CD14-positive monocyte (primary cell): ENCODE results near the gene PSTPIP1. TPM values are rescaled to one million over a fixed set of nuclear protein-coding genes. Genes with fewer than 3 reads are reported as not detected.

Source experiments
- DNase-seq, 3 donors: peaks; one replicate each; pipeline ENCODE4 v3.0.0-alpha.2; 2011 to 2022
- H2AFZ ChIP-seq: 2 replicates; pipeline ENCODE4 v1.6.0; 2012; ENCODE audit warnings: mild to moderate bottlenecking, low read depth, low read length, inconsistent platforms; ENCODE audit not compliant: insufficient read depth, poor library complexity, severe bottlenecking
- H3K27ac ChIP-seq, 2 donors: 1 replicate in 1 of 2; 2 replicates in 1 of 2; pipeline ENCODE4 v1.5.1; 2012 to 2013; ENCODE audit warnings: low read length in 2 of 2, control low read depth in 1 of 2, inconsistent platforms in 1 of 2, low read depth in 1 of 2, mild to moderate bottlenecking in 1 of 2
- H3K27me3 ChIP-seq, 2 donors: one replicate each; pipeline versions ENCODE4 v1.6.0 to v1.6.1; 2011 to 2013; ENCODE audit warnings: low read length in 2 of 2; ENCODE audit not compliant: control insufficient read depth in 2 of 2, insufficient read depth in 2 of 2
- H3K36me3 ChIP-seq, 2 donors: replicated peaks in 1 of 2; 1 replicate in 1 of 2; 2 replicates in 1 of 2; pipeline versions ENCODE4 v1.5.1 to v1.6.1; 2012 to 2013; ENCODE audit warnings: low read length in 2 of 2, control low read depth in 1 of 2, inconsistent platforms in 1 of 2, mild to moderate bottlenecking in 1 of 2; ENCODE audit not compliant: insufficient read depth in 2 of 2, control insufficient read depth in 1 of 2
- H3K4me1 ChIP-seq, 2 donors: 1 replicate in 1 of 2; 2 replicates in 1 of 2; pipeline versions ENCODE4 v1.5.1 to v1.6.1; 2012 to 2013; ENCODE audit warnings: low read length in 2 of 2, control low read depth in 1 of 2, inconsistent platforms in 1 of 2, mild to moderate bottlenecking in 1 of 2, moderate library complexity in 1 of 2; ENCODE audit not compliant: insufficient read depth in 2 of 2, control insufficient read depth in 1 of 2
- H3K4me2 ChIP-seq: replicated peaks from 2 replicates; pipeline ENCODE3; 2012; ENCODE audit warnings: low read length, moderate library complexity, mild to moderate bottlenecking; ENCODE audit not compliant: poor library complexity, severe bottlenecking; ENCODE audit errors: extremely low read depth
- H3K4me3 ChIP-seq, 3 experiments: fragments of 200-600 bp in 1 of 3; sonication (generic) in 1 of 3; replicated peaks in 1 of 3; 1 replicate in 2 of 3; 2 replicates in 1 of 3; pipeline ENCODE4 v1.5.1; 2011 to 2013; ENCODE audit warnings: low read length in 3 of 3, mild to moderate bottlenecking in 3 of 3, control low read depth in 2 of 3, low read depth in 2 of 3, inconsistent platforms in 1 of 3, moderate library complexity in 1 of 3
- H3K79me2 ChIP-seq: 2 replicates; pipeline ENCODE4 v1.6.0; 2012; ENCODE audit warnings: mild to moderate bottlenecking, control low read depth, inconsistent platforms, low read length, moderate library complexity; ENCODE audit not compliant: insufficient read depth
- H3K9ac ChIP-seq: 2 replicates; pipeline ENCODE4 v1.6.0; 2017; ENCODE audit warnings: low read length, mild to moderate bottlenecking; ENCODE audit not compliant: insufficient read depth, poor library complexity, severe bottlenecking
- H3K9me3 ChIP-seq, 2 donors: replicated peaks in 1 of 2; 1 replicate in 1 of 2; 2 replicates in 1 of 2; pipeline versions ENCODE4 v1.5.1 to v1.6.1; 2012 to 2013; ENCODE audit warnings: low read length in 2 of 2, control low read depth in 1 of 2; ENCODE audit not compliant: control insufficient read depth in 1 of 2, insufficient read depth in 1 of 2
- H4K20me1 ChIP-seq: 2 replicates; pipeline ENCODE4 v1.6.0; 2012; ENCODE audit warnings: mild to moderate bottlenecking, low read length, control low read depth, moderate library complexity; ENCODE audit not compliant: insufficient read depth
- H3K27ac Mint-ChIP-seq, 7 donors: one replicate each; pipeline ENCODE4 v1.8.0; 2020; ENCODE audit warnings: mild to moderate bottlenecking in 7 of 7, mixed read lengths in 7 of 7, moderate library complexity in 6 of 7, inconsistent platforms in 2 of 7
- H3K27me3 Mint-ChIP-seq, 3 donors: one replicate each; pipeline ENCODE4 v1.8.0; 2021 to 2022; ENCODE audit warnings: low read depth in 3 of 3, mild to moderate bottlenecking in 3 of 3, mixed read lengths in 3 of 3, moderate library complexity in 3 of 3, inconsistent platforms in 1 of 3
- H3K36me3 Mint-ChIP-seq, 2 donors: one replicate each; pipeline ENCODE4 v1.8.0; 2020; ENCODE audit warnings: mixed read lengths in 2 of 2, inconsistent platforms in 1 of 2, mild to moderate bottlenecking in 1 of 2
- H3K4me1 Mint-ChIP-seq: one replicate; pipeline ENCODE4 v1.8.0; 2020; ENCODE audit warnings: mild to moderate bottlenecking, mixed read lengths
- H3K4me3 Mint-ChIP-seq, 2 donors: one replicate each; pipeline ENCODE4 v1.8.0; 2020; ENCODE audit warnings: mild to moderate bottlenecking in 2 of 2, mixed read lengths in 2 of 2, moderate library complexity in 1 of 2
- H3K9me3 Mint-ChIP-seq, 7 donors: one replicate each; pipeline ENCODE4 v1.8.0; 2020 to 2022; ENCODE audit warnings: mixed read lengths in 7 of 7, mild to moderate bottlenecking in 6 of 7, moderate library complexity in 6 of 7, inconsistent platforms in 2 of 7
- CTCF ChIP-seq: fragments of 200-600 bp; IDR thresholded peaks from one replicate; pipeline ENCODE4 v1.8.0; 2022; ENCODE audit warnings: antibody characterized with exemption, mild to moderate bottlenecking
- WGBS: methylation state at CpG from one replicate; pipeline ENCODE4 v1.1.5; 2013; ENCODE audit warnings: missing lambda C conversion rate; ENCODE audit not compliant: insufficient coverage; 5-methylcytosine and 5-hydroxymethylcytosine counted together
- intact Hi-C, 2 donors: fragments of 100-400 bp; cut with micrococcal nuclease; formaldehyde crosslinking; loops; one replicate each; pipeline versions ENCODE4 v1.15.0 to v1.15.1; 2023
- polyA plus RNA-seq, 3 donors: library from polyadenylated mRNA; depleted of rRNA in 1 of 3; unstranded in 2 of 3; stranded (reverse) in 1 of 3; fragments of 300-500 nt in 2 of 3; fragments of >200 nt in 1 of 3; fragmentation: Illumina TruSeq in 2 of 3; gene quantifications; 1 replicate in 2 of 3; 2 replicates in 1 of 3; pipeline ENCODE4 v1.2.3, GENCODE V29; 2012 to 2021

PSTPIP1 gene
- polyA plus RNA-seq, 3 donors = 85.9 to 183 (median 86.8) TPM

DNA sequence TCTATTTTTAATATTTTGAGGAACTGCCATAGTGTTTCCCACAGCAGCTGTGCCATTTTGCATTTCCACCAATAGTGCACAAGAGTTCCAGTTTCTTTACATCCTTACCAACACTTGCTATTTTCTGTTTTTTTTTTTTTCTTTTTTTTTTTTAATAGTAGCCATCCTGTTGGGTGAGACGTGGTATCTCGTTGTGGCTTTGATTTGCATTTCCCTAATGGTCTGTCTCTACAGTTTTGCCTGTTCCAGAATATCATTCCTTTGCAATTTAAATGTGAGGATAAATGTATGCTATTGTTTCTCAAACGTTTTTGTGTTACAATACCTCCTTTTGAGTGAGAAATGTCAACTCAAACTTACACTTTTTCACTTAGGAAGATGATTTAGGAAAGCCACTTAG, 41.0 kb upstream of the PSTPIP1 start:
- no peaks in the 10 kb centered on the region for H3K27me3 ChIP-seq
- H3K4me1 Mint-ChIP-seq = no peaks in the 10 kb centered on the region
- H3K9me3 Mint-ChIP-seq = peaks cover 0 to 2% (median 0%) of the 10 kb centered on the region in 7 donors
- H3K27ac Mint-ChIP-seq = no peak overlapping the region
- no peaks in the 10 kb centered on the region for H3K79me2 ChIP-seq
- no peaks in the 10 kb centered on the region for H3K9me3 ChIP-seq
- H3K4me3 Mint-ChIP-seq = no peak overlapping the region
- no peak for TF ChIP-seq CTCF
- peaks cover 20 to 25% of the 10 kb centered on the region in 2 donors for H3K36me3 ChIP-seq
- H3K27ac ChIP-seq = no peak overlapping the region
- intact Hi-C loops = no loop called here
- H3K4me2 ChIP-seq = no peak overlapping the region
- no CpG with 5 or more reads among the region's 3 CpGs for WGBS
- H3K36me3 Mint-ChIP-seq = peaks cover 10 to 16% of the 10 kb centered on the region in 2 donors
- H4K20me1 ChIP-seq = no peaks in the 10 kb centered on the region
- H3K4me3 ChIP-seq = no peak overlapping the region
- no peaks in the 10 kb centered on the region for H3K4me1 ChIP-seq
- no peak overlapping the region for H2AFZ ChIP-seq
- peaks cover 0 to 3% (median 0%) of the 10 kb centered on the region in 3 donors for H3K27me3 Mint-ChIP-seq
- no peak for DNase-seq
- no peak overlapping the region for H3K9ac ChIP-seq

DNA sequence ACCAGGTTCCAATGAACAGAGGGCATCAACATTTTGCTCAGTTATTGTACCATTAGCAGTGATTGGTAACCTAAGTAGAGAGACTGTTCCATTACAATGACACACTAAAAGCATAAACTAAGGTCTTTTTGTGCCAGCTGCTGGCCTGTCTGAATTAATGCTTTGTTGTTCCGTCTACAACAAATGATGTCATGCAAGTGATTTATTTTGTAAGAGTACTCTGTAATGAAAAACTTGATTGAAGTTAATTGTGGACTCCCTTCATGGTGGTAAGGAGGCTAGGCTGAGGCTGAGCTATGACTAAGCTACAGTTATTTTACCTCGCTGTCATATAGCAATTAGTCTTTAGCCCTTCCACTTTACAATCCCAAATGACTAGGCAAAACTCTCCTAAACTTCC, 40.2 kb upstream of the PSTPIP1 start:
- H3K4me3 Mint-ChIP-seq = no peak overlapping the region
- Histone ChIP-seq H3K9ac (no peak overlapping the region), H3K4me3 (no peak overlapping the region), H3K4me2 (no peak overlapping the region), H4K20me1 (no peaks in the 10 kb centered on the region), H3K27me3 (no peaks in the 10 kb centered on the region), H3K4me1 (no peaks in the 10 kb centered on the region), H3K9me3 (no peaks in the 10 kb centered on the region), H3K36me3 (peaks cover 11 to 17% of the 10 kb centered on the region in 2 donors), H2AFZ (no peak overlapping the region), H3K79me2 (no peaks in the 10 kb centered on the region), H3K27ac (no peak overlapping the region)
- 83% methylated on average over 1 of the region's 2 CpGs for WGBS
- TF ChIP-seq CTCF = no peak
- H3K27me3 Mint-ChIP-seq = peaks cover 0 to 3% (median 0%) of the 10 kb centered on the region in 3 donors
- peaks cover 9 to 10% of the 10 kb centered on the region in 2 donors for H3K36me3 Mint-ChIP-seq
- DNase-seq = no peak
- intact Hi-C loops = no loop called here
- no peak overlapping the region for H3K27ac Mint-ChIP-seq
- no peaks in the 10 kb centered on the region for H3K4me1 Mint-ChIP-seq
- H3K9me3 Mint-ChIP-seq = peaks cover 0 to 2% (median 0%) of the 10 kb centered on the region in 7 donors
